ENCODE results near the gene TMEM184B.

The TMEM184B gene

GRCh38 chr22:38257181-38257580 lies 15.6 kb downstream of the TMEM184B start:
- H3K4me1 ChIP-seq (ENCODE audit: control insufficient read depth in 1 of 2, insufficient read depth in 2 of 2, low read length in 2 of 2): peaks cover 26 to 54% of the 10 kb centered on the region in 2 donors
- peak overlapping the region; percentile 45 to 50 for H3K4me3 ChIP-seq (ENCODE audit: low read depth in 1 of 2, low read length in 2 of 2)
- no peaks in the 10 kb centered on the region for H3K9me3 ChIP-seq (ENCODE audit: control insufficient read depth in 1 of 2, low read length in 2 of 2)

GRCh38 chr22:38255697-38256096 lies 17.1 kb downstream of the TMEM184B start:
- Histone ChIP-seq H3K4me1 (ENCODE audit: control insufficient read depth in 1 of 2, insufficient read depth in 2 of 2, low read length in 2 of 2) (peaks cover 21 to 51% of the 10 kb centered on the region in 2 donors), H3K9me3 (ENCODE audit: control insufficient read depth in 1 of 2, low read length in 2 of 2) (no peaks in the 10 kb centered on the region), H3K36me3 (ENCODE audit: control insufficient read depth in 1 of 2, insufficient read depth in 2 of 2, low read length in 2 of 2) (no peaks in the 10 kb centered on the region), H3K27ac (ENCODE audit: low read length) (no peak overlapping the region), H3K4me3 (ENCODE audit: low read depth in 1 of 2, low read length in 2 of 2) (no peak overlapping the region), H3K27me3 (ENCODE audit: low read depth, low read length) (no peaks in the 10 kb centered on the region)

More at GRCh38 chr22:38257181-38257580, 15.6 kb downstream of the TMEM184B start:
- Histone ChIP-seq H3K36me3 (ENCODE audit: control insufficient read depth in 1 of 2, insufficient read depth in 2 of 2, low read length in 2 of 2) (no peaks in the 10 kb centered on the region), H3K27me3 (ENCODE audit: low read depth, low read length) (no peaks in the 10 kb centered on the region), H3K27ac (ENCODE audit: low read length) (peak overlapping the region; percentile 82)

- Histone ChIP-seq H3K36me3 (ENCODE audit: control insufficient read depth in 1 of 2, insufficient read depth in 2 of 2, low read length in 2 of 2) (peaks cover 5 to 14% of the 10 kb centered on the region in 2 donors), H3K9me3 (ENCODE audit: control insufficient read depth in 1 of 2, low read length in 2 of 2) (no peaks in the 10 kb centered on the region), H3K27ac (ENCODE audit: low read length) (no peak overlapping the region), H3K4me1 (ENCODE audit: control insufficient read depth in 1 of 2, insufficient read depth in 2 of 2, low read length in 2 of 2) (peaks cover 0 to 40% of the 10 kb centered on the region in 2 donors), H3K27me3 (ENCODE audit: low read depth, low read length) (no peaks in the 10 kb centered on the region), H3K4me3 (ENCODE audit: low read depth in 1 of 2, low read length in 2 of 2) (no peak overlapping the region)
Observed at GRCh38 chr22:38251341-38251692, 21.5 kb downstream of the TMEM184B start.

GRCh38 chr22:38250643-38251340 lies 22.0 kb downstream of the TMEM184B start:
- H3K9me3 ChIP-seq (ENCODE audit: control insufficient read depth in 1 of 2, low read length in 2 of 2): no peaks in the 10 kb centered on the region
- H3K4me1 ChIP-seq (ENCODE audit: control insufficient read depth in 1 of 2, insufficient read depth in 2 of 2, low read length in 2 of 2): peaks cover 0 to 44% of the 10 kb centered on the region in 2 donors
- H3K27ac ChIP-seq (ENCODE audit: low read length): no peak overlapping the region
- H3K4me3 ChIP-seq (ENCODE audit: low read depth in 1 of 2, low read length in 2 of 2): no peak overlapping the region
- H3K36me3 ChIP-seq (ENCODE audit: control insufficient read depth in 1 of 2, insufficient read depth in 2 of 2, low read length in 2 of 2): peaks cover 7 to 20% of the 10 kb centered on the region in 2 donors
- no peaks in the 10 kb centered on the region for H3K27me3 ChIP-seq (ENCODE audit: low read depth, low read length)

GRCh38 chr22:38249803-38250642 lies 22.8 kb downstream of the TMEM184B start:
- Histone ChIP-seq H3K4me3 (ENCODE audit: low read depth in 1 of 2, low read length in 2 of 2) (no peak overlapping the region), H3K27ac (ENCODE audit: low read length) (no peak overlapping the region), H3K4me1 (ENCODE audit: control insufficient read depth in 1 of 2, insufficient read depth in 2 of 2, low read length in 2 of 2) (peaks cover 0 to 45% of the 10 kb centered on the region in 2 donors)

GRCh38 chr22:38249301-38249700 lies 23.5 kb downstream of the TMEM184B start:
- Histone ChIP-seq H3K36me3 (ENCODE audit: control insufficient read depth in 1 of 2, insufficient read depth in 2 of 2, low read length in 2 of 2) (peaks cover 12 to 31% of the 10 kb centered on the region in 2 donors), H3K4me1 (ENCODE audit: control insufficient read depth in 1 of 2, insufficient read depth in 2 of 2, low read length in 2 of 2) (peaks cover 0 to 45% of the 10 kb centered on the region in 2 donors), H3K27me3 (ENCODE audit: low read depth, low read length) (no peaks in the 10 kb centered on the region), H3K9me3 (ENCODE audit: control insufficient read depth in 1 of 2, low read length in 2 of 2) (no peaks in the 10 kb centered on the region), H3K4me3 (ENCODE audit: low read depth in 1 of 2, low read length in 2 of 2) (no peak overlapping the region), H3K27ac (ENCODE audit: low read length) (no peak overlapping the region)

More at GRCh38 chr22:38249803-38250642, 22.8 kb downstream of the TMEM184B start:
- no peaks in the 10 kb centered on the region for H3K27me3 ChIP-seq (ENCODE audit: low read depth, low read length)
- H3K36me3 ChIP-seq (ENCODE audit: control insufficient read depth in 1 of 2, insufficient read depth in 2 of 2, low read length in 2 of 2): peaks cover 7 to 23% of the 10 kb centered on the region in 2 donors
- H3K9me3 ChIP-seq (ENCODE audit: control insufficient read depth in 1 of 2, low read length in 2 of 2): no peaks in the 10 kb centered on the region

- H3K36me3 ChIP-seq (ENCODE audit: control insufficient read depth in 1 of 2, insufficient read depth in 2 of 2, low read length in 2 of 2): peaks cover 12 to 40% of the 10 kb centered on the region in 2 donors
- H3K9me3 ChIP-seq (ENCODE audit: control insufficient read depth in 1 of 2, low read length in 2 of 2): no peaks in the 10 kb centered on the region
- no peak overlapping the region for H3K4me3 ChIP-seq (ENCODE audit: low read depth in 1 of 2, low read length in 2 of 2)
- H3K27ac ChIP-seq (ENCODE audit: low read length): no peak overlapping the region
- H3K27me3 ChIP-seq (ENCODE audit: low read depth, low read length): no peaks in the 10 kb centered on the region
- H3K4me1 ChIP-seq (ENCODE audit: control insufficient read depth in 1 of 2, insufficient read depth in 2 of 2, low read length in 2 of 2): peaks cover 0 to 48% of the 10 kb centered on the region in 2 donors
Observed at GRCh38 chr22:38248280-38248679, 24.5 kb downstream of the TMEM184B start.

GRCh38 chr22:38247713-38248112 lies 25.1 kb downstream of the TMEM184B start:
- Histone ChIP-seq H3K27me3 (ENCODE audit: low read depth, low read length) (no peaks in the 10 kb centered on the region), H3K4me3 (ENCODE audit: low read depth in 1 of 2, low read length in 2 of 2) (no peak overlapping the region), H3K9me3 (ENCODE audit: control insufficient read depth in 1 of 2, low read length in 2 of 2) (no peaks in the 10 kb centered on the region), H3K27ac (ENCODE audit: low read length) (no peak overlapping the region), H3K4me1 (ENCODE audit: control insufficient read depth in 1 of 2, insufficient read depth in 2 of 2, low read length in 2 of 2) (peaks cover 0 to 52% of the 10 kb centered on the region in 2 donors), H3K36me3 (ENCODE audit: control insufficient read depth in 1 of 2, insufficient read depth in 2 of 2, low read length in 2 of 2) (peaks cover 12 to 40% of the 10 kb centered on the region in 2 donors)

- H3K4me1 ChIP-seq (ENCODE audit: control insufficient read depth in 1 of 2, insufficient read depth in 2 of 2, low read length in 2 of 2): peaks cover 0 to 46% of the 10 kb centered on the region in 2 donors
Observed at GRCh38 chr22:38246692-38247091, 26.1 kb downstream of the TMEM184B start.

GRCh38 chr22:38246046-38246658 lies 26.7 kb downstream of the TMEM184B start:
- Histone ChIP-seq H3K9me3 (ENCODE audit: control insufficient read depth in 1 of 2, low read length in 2 of 2) (no peaks in the 10 kb centered on the region), H3K27ac (ENCODE audit: low read length) (no peak overlapping the region), H3K4me3 (ENCODE audit: low read depth in 1 of 2, low read length in 2 of 2) (no peak overlapping the region), H3K27me3 (ENCODE audit: low read depth, low read length) (no peaks in the 10 kb centered on the region), H3K36me3 (ENCODE audit: control insufficient read depth in 1 of 2, insufficient read depth in 2 of 2, low read length in 2 of 2) (peaks cover 12 to 40% of the 10 kb centered on the region in 2 donors), H3K4me1 (ENCODE audit: control insufficient read depth in 1 of 2, insufficient read depth in 2 of 2, low read length in 2 of 2) (peaks cover 0 to 41% of the 10 kb centered on the region in 2 donors)

More at GRCh38 chr22:38246692-38247091, 26.1 kb downstream of the TMEM184B start:
- Histone ChIP-seq H3K27ac (ENCODE audit: low read length) (no peak overlapping the region), H3K36me3 (ENCODE audit: control insufficient read depth in 1 of 2, insufficient read depth in 2 of 2, low read length in 2 of 2) (peaks cover 12 to 40% of the 10 kb centered on the region in 2 donors), H3K27me3 (ENCODE audit: low read depth, low read length) (no peaks in the 10 kb centered on the region), H3K9me3 (ENCODE audit: control insufficient read depth in 1 of 2, low read length in 2 of 2) (no peaks in the 10 kb centered on the region), H3K4me3 (ENCODE audit: low read depth in 1 of 2, low read length in 2 of 2) (no peak overlapping the region)

- H3K27ac ChIP-seq (ENCODE audit: low read length): no peak overlapping the region
- H3K4me3 ChIP-seq (ENCODE audit: low read depth in 1 of 2, low read length in 2 of 2): no peak overlapping the region
- H3K36me3 ChIP-seq (ENCODE audit: control insufficient read depth in 1 of 2, insufficient read depth in 2 of 2, low read length in 2 of 2): peaks cover 12 to 40% of the 10 kb centered on the region in 2 donors
- H3K4me1 ChIP-seq (ENCODE audit: control insufficient read depth in 1 of 2, insufficient read depth in 2 of 2, low read length in 2 of 2): peaks cover 13 to 33% of the 10 kb centered on the region in 2 donors
- H3K27me3 ChIP-seq (ENCODE audit: low read depth, low read length): no peaks in the 10 kb centered on the region
- H3K9me3 ChIP-seq (ENCODE audit: control insufficient read depth in 1 of 2, low read length in 2 of 2): no peaks in the 10 kb centered on the region
Observed at GRCh38 chr22:38244106-38244505, 28.7 kb downstream of the TMEM184B start.

All from muscle layer of duodenum (tissue), 2 donors.